Stimulated activated CD4-positive, alpha-beta T cell treated with anti-CD3 and anti-CD28 coated beads, Interleukin-2, amount 100 ng/mL, for 4 hours (primary cell): ENCODE data around the gene KLHDC7B.

Experiments used
- DNase-seq: peaks from one replicate; pipeline ENCODE4 v3.0.0-alpha.2; 2020; ENCODE audit warnings: low read depth

Gene KLHDC7B

DNA sequence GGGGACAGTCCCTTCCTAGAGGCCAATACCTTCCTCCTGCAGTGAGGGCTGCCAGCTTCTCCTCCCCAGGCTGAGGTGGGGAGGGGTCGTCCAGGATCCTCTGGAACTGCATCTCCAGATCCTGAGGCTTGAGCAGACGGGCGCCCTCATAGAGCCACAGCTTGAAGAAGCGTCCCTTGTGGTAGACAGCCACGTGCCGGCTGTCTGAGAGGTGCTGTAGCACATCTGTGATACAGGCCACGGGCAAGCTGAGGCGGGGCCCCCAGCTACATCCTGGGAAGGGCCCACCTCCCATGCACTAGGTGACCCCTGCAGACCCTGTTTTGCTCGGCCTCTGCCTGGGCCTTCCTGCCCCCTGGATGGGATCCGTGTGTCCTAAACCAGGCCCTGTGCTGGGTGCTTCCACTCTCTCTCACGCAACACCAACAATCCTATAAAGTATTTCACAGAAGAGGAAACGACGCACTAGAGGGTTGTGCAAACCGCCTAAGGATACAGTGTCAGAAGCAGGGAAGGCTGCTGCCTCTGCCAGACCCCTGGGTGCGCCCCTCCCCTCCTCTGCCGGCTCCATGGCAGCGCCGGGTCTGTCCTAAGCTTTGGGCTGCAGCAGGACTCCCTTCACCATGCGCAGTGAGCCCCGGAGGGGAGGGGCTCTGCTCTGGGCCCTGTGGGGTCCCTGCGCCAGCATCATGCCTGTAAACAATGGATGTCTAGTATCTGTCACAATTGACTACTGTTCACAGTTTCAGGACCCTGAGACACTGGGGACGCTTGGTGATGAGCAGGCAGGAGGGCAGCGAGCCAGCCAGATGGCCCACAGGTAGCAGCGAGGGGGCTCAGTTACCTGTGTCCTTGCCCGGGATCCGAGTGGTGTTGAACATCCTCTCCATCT, 28.0 kb downstream of the KLHDC7B start:
- no peak for DNase-seq

DNA sequence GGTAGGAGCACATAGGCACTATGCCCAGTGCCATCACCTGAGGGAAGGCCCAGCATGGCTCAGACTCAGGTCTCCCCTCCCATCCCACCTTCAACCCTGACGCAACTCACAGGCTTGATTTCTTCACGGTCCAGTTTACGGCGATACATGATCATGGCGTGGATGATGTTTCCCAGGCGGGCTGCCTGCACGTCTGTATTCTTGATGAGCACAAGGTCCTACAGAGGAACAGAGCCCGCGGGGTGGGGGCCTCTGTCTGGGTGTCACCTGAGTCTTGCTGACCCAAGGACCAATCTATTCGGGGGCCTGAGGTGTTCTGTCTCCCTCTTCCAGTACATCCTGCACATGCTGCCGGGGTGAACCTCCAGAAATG, 28.7 kb downstream of the KLHDC7B start:
- no peak for DNase-seq

- no peak for DNase-seq
Observed at GRCh38 chr22:50575426-50575941, 29.8 kb downstream of the KLHDC7B start.

DNA sequence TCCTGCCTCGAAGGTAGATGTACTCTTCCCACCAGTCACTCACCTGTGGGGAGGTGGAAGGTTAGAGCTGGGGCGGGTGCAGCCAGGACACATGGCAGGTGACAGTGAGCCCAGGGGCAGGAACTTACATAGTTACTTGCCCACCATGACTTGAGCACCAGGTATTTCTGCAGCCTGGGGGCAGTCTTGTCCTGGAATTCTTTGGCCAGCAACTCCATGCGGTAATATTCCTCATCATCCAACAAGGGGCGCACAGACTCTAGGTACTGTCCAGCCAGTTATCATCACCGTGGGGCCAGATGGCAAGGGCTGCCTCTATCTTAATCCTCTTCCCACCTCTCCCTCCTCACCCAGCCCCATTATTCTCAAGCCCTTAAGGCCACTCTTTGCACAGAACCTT, 30.4 kb downstream of the KLHDC7B start:
- DNase-seq = no peak

DNA sequence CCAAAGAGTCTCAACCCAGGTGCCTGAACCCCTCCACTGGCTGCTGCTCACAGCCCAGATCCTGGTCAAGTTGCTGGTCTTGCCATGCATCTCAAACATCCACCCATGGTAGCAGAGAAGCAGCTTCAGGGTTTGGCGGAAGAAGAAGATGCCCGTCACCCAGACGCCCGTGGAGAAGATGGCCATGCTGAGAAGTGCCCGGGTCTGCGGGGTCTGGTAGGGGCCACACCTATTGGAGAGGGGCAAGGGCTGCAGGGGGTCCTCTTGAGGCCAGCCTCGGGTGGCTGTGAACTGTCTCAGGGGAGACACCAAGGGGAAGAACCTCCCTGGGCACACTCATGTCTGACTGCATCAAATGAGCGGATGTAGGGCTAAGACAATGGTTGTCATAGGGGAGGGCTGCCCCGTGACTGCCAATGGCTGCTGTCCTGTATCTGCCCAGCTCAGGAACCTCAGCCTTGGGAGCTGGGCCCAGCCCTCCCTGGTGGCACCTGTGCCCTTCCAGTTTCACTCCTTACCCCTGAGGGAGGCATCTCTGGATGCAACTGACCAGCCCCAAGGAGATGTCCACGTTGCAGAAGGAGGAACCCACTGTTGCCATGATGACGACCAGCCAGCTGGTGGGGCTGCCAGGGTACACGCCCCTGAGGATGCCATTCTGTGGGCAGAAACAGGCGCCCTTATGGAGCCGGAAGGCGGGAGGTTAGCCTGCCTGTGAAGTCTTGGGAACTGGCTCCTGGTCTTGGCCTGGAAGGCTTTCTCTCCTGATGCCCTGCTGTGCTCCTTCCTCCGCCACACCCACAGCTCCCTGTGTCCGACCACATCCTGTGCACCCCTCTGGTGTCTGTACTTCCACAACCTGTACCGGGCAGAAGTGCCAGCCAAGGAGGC, 31.4 kb downstream of the KLHDC7B start:
- no peak for DNase-seq

DNA sequence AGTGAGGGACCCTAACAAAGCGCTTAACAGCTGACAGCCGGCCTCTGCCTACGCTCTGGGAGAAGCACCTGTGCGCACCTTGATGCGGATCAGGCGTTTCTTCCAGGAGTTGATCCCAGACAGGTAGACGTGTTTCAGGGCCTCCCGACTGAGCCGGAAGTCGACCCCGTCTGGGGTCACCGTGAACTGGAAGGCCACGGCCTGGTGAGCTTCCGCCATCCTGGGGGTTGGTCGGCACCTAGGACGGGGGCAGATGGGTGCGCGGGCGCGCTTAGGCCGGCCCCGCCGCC, 31.9 kb downstream of the KLHDC7B start:
- no peak for DNase-seq

DNA sequence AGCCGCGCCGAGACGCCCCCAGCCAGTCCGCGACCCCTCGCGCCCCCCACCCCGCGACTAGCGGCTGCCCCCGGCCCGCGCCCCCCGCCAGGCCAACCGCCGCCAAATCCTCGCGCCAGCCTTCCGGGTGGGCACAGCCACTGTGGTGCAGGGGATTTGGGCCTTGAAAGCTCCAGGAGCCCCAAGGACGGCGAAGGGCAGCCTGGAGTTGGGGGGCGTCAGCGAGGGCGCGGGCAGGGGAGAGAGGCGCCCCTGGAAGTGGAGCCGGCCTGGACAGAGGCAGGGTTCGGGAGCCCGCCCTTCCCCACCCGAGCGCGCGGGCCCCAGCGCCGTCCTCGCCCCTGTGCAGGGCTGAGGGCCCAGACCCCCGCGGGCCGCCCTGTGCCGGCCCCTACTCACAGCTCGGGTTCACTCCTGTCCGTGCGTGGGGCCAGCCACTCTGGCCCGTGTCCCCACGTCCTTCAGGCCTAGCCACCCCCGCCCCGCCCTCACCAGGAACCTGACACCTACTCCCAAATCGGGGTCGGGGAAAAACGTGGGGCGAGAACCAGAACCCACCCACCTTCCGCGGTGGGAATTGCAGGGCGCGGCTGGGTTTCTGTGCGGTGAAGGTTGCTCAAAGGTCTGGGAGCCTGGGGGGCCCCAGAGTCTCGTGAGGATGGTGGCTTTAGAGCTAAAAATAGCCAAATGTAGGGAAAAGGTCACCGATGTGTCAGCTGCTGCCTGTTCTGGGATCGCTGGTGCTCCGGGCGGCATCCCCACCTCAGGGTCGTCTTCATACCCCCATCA, 32.5 kb downstream of the KLHDC7B start, which contains the start of gene CPT1B:
CPT1B (minus strand) TSS at position 441 of the 789 bp plus-strand sequence. CDS start 512 bp downstream, outside the sequence.
- no peak for DNase-seq

- DNase-seq = no peak
Observed at GRCh38 chr22:50578776-50579310, 33.1 kb downstream of the KLHDC7B start.

GRCh38 chr22:50579752-50580151, 34.1 kb downstream of the KLHDC7B start:
- DNase-seq = no peak

DNA sequence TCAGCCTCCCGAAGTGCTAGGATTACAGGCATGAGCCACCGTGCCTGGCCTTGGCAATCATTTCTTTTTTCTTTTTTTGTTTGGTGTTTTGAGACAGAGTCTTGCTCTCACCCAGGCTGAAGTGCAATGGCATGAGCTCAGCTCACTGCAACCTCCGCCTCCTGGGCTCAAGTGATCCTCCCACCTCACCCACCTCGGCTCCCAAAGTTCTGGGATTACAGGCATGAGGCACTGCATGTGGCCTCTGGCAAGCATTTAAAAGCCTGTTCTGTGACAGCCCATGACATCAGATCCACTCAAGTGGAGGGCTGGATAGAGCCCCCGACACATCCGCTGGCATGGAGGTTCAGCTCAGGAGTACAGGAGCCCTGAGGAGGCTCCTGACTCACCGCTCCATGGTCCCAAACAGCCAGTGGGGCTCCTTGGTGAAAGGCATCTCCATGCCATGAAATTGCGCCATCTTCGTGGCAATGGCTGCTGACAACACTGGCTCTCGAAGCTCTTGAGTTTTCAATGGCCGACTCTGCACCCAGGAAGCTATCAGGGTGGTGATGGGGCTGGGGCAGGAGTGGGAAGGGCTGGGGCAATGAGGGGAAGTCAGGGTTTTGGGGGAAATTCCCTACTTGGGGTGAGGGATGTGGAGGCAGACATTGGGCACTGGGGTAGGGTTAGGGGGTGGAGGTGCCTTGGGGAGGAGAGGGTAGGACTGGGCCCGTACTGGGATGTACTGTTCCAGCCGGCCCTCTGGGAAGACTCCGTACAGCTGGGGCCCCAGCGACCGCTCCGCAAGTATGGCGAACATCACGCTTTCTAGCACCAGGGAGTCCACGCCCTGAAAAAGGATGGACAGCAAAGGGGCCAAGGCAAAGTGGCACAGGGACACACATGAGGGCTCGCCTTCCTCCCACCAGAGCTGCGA, 35.6 kb downstream of the KLHDC7B start:
- no peak for DNase-seq

DNA sequence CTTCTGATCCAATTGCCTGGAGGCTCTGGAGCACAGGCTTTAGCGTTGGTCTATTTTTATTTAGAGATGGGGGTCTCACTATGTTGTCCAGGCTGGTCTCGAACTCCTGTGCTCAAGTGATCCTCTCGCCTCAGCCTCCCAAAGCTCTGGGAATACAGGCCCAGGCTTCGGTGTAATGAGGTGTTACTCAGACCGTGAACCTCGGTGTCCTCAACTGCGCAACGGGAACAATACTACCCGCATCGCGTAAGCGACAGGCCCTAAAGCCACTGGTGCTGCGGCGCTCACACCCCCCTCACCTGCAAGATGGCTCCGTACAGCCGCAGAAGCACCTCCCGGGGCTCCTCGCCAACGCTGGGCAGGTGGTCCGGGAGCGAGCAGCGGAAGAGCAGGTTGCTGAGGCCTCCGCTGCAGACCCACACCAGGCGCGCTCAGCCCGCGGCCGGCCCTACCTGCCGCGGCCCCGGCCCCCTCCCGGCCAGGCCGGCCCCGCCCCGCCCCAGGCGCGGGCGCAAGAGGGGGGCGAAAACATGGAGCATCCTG, 36.3 kb downstream of the KLHDC7B start:
- no peak for DNase-seq

DNA sequence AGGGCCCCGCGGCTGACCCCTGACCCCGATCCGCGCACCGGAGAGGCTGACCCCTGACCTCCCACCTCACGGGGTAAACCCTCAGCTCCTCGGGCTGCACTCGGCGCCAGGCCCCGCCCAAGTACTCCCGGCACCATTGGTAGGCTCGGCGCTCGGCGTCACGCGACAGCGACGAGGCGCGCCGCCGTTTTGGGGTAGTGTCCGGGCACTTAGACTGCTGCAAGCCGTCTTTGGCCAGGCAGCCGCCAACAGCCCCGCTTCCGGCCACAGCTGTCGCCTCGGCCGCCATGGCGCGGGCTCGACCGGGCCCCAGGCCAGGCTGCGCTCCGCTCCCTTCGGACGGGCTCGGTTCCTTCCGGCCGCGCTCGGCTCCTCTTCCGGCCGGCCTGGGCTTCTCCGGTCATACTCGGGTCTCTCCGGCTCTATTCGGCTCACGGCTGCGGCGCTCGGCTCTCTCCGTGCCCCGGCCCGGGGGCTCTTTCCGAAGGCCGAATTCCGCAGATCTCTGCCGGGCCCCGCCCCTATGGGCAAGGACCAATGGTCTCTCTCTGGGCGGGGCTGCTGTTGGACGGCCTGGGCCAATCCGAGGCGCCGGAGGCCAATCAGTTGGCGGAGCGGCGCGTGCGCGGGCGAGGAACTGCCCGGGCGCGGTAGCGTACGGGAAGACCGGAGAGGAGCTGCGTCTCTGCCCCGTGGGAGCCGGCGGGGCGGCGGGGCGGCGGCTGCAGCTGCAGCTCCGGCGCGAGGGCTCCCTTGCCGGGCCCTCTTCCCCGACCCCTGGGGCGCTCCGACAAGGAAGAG, 37.0 kb downstream of the KLHDC7B start, which contains the start of gene CHKB:
CHKB (minus strand) TSS at position 357 of the 801 bp plus-strand sequence; CDS start at position 289, 68 bp downstream.
- DNase-seq = peak; percentile 96

- no peak for DNase-seq
Observed at GRCh38 chr22:50583294-50583861, 37.7 kb downstream of the KLHDC7B start.

DNA sequence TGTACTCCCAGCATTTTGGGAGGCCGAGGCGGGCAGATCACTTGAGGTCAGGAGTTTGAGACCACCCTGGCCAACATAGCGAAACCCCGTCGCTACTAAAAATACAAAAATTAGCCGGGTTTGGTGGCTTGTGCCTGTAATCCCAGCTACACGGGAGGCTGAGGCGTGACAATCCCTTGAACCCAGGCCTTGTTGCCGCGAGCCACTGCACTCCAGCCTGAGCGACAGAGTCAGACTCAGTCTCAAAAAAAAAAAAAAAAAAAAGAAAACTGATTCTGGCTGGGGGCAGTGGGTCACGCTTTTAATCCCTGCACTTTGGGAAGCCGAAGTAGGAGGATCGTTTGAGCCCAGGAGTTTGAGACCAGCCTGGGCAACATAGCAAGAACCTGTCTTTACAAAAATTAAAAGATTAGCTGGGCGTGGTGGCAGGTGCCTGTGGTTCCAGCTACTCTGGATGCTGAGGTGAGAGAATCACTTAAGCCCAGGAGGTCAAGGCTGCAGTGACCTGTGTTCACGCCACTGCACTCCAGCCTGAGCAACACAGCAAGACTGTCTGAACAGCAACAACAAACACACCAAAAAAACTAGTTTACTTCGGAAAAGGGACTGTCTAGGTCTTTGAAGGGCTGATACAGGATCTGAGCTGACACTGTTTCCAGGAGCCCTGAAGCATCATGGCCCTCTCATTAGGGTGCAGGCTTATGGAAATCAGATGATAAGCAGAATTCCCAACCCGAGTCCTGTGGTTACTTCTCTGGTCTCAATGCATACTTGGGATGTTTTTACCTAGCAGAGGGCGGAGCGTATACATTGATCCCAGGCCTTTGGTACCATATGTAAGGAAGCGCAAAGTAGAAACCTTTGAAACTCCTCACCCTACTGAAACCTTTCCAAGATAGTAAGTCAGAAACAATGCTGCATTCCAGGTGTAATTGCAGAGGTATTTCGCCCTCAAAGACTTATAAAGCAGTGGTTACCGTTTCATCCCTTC, 38.7 kb downstream of the KLHDC7B start:
- DNase-seq = no peak

DNA sequence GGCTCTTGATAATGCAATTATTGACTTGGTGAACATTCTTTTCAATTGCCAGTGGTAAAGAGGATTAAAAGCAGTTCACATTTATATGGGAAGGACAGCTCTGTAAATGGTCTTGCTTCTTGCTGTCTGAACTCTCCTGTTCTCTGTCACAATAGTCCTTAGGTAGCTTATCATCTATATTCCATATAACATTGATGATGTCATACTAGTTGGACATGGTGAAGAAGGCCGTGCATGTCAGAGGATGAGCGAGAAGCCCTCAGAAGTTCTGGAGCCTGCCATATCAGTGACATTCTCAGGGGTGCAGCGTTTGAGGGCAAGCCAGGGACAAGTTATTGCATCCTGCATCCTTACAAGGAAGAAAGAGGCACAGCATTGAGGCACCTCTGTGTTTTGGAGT, 39.5 kb downstream of the KLHDC7B start:
- no peak for DNase-seq

DNA sequence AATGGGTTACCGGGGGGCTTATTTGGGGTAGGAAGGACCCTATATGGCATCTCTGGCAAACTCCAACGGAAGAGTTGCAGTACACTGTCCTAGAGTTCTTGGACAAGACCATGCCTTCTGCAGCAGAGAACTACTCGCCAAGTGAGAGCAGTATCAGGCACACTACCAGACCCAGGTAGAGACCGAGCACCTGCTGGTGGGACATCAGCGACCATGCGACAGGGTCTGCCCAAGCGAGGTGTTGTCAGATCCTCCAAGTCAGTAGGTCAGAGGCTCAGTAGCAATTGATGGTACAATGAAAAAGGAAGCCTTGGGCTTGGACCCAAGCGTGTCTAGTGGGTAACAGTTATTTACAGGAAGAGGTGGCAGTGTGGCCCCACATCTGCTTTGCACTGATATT, 40.1 kb downstream of the KLHDC7B start:
- no peak for DNase-seq

GRCh38 chr22:50586416-50586815, 40.7 kb downstream of the KLHDC7B start:
- DNase-seq = no peak

DNA sequence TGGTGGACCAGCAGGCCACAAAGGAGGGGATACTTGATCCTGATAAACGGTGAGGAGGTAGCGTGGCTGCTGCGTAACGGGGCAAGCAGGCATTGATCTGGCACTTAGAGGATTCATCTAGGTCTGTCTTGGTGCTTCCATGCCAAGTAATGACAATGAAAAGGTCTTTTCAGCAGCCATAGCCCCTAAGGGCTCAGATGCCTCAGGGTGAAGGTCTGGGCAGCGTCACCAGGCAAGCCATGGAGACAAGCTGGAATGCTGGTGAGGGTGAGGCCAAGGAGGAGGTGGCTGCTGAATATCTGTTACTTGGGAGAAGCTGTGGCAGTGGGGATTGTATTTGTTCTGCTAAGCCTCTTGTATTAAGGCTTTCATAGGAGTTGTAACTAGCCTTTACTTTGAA, 41.7 kb downstream of the KLHDC7B start:
- DNase-seq = no peak
